ENCODE data around the gene CDH1.

DNA sequence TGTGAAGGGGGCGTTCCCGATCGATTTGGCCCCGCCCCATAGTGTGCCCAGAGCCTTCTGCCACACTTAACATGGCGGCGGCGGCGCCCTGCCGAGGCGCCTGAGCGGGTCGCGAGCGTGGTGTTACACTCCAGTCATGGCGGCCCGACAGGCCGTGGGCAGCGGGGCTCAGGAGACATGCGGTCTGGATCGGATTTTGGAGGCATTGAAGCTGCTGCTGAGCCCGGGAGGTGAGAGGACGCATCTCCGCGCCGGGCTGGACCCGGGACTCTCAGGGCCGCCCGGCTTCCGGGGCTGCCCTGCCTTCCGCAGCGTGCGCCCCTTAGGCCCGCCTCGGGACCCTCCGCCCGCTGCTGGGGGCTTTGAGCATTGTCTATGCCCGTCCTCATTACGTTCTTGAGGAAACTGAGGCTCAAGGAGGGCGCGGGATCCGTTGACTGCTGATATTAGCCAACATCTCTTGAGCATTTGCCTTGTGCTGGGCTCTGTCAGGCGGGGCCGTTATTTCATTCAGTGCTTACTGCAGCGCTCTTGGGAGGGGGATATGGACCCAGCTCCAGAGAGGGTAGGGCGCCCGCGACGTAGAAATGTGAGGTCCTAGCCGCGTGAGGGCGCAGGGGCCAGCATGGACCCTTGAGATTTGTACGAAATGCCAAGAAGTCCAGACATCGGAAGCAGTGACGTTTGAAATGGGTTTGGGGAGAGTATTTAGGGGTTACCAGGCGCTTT, 106.6 kb downstream of the CDH1 start, which contains the start of gene TANGO6:
- TF ChIP-seq, protein P1, sequence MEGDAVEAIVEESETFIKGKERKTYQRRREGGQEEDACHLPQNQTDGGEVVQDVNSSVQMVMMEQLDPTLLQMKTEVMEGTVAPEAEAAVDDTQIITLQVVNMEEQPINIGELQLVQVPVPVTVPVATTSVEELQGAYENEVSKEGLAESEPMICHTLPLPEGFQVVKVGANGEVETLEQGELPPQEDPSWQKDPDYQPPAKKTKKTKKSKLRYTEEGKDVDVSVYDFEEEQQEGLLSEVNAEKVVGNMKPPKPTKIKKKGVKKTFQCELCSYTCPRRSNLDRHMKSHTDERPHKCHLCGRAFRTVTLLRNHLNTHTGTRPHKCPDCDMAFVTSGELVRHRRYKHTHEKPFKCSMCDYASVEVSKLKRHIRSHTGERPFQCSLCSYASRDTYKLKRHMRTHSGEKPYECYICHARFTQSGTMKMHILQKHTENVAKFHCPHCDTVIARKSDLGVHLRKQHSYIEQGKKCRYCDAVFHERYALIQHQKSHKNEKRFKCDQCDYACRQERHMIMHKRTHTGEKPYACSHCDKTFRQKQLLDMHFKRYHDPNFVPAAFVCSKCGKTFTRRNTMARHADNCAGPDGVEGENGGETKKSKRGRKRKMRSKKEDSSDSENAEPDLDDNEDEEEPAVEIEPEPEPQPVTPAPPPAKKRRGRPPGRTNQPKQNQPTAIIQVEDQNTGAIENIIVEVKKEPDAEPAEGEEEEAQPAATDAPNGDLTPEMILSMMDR (conservative IDR thresholded peaks at IDR 0.05 in 1 of 2, IDR thresholded peaks at IDR 0.05 in 1 of 2; ENCODE audit: extremely low read depth in 1 of 2, insufficient read depth in 1 of 2, low read depth in 1 of 2, low read length in 2 of 2), result peak in 1 of 2 donors; percentile 20
- TF ChIP-seq EZH2 (IDR thresholded peaks at IDR 0.05; ENCODE audit: borderline replicate concordance, low read length), result no peak
